GM12878 (cell line): Measurements from ENCODE around the gene ANKRD42. TPM values are rescaled to one million over a fixed set of nuclear protein-coding genes. Genes with fewer than 3 reads are reported as not detected.

Experiments
- ATF7 ChIP-seq: fragments of 450-650 bp; IDR thresholded peaks from 2 replicates; pipeline ENCODE4 v1.6.1; 2016; ENCODE audit warnings: low read depth, mild to moderate bottlenecking
- BACH1 ChIP-seq: fragments of 450-650 bp; IDR thresholded peaks from 2 replicates; pipeline ENCODE4 v1.6.1; 2017; ENCODE audit warnings: mild to moderate bottlenecking, borderline replicate concordance
- CEBPB ChIP-seq, 2 experiments: fragments of 150-350 bp in 1 of 2; IDR thresholded peaks; 2 replicates each; pipeline ENCODE4 v1.6.1; 2012 to 2014; ENCODE audit warnings: low read depth in 2 of 2, low read length in 2 of 2, borderline replicate concordance in 1 of 2, inconsistent platforms in 1 of 2
- CHD2 ChIP-seq: IDR thresholded peaks from 2 replicates; pipeline ENCODE4 v1.6.1; 2011; ENCODE audit warnings: low read depth, low read length, improper control_type of control experiment, borderline replicate concordance
- CREM ChIP-seq: IDR thresholded peaks from 2 replicates; pipeline ENCODE4 v1.6.1; 2014; ENCODE audit warnings: antibody characterized with exemption, low read depth
- EGR1 ChIP-seq, 2 experiments: IDR thresholded peaks; 1 replicate in 1 of 2; 2 replicates in 1 of 2; pipeline ENCODE4 v1.6.1; 2011 to 2012; ENCODE audit warnings: low read depth in 2 of 2, low read length in 2 of 2, borderline replicate concordance in 1 of 2, mild to moderate bottlenecking in 1 of 2, moderate library complexity in 1 of 2
- GATAD2B ChIP-seq: fragments of 450-650 bp; conservative IDR thresholded peaks from 2 replicates; pipeline ENCODE4 v1.6.1; 2017; ENCODE audit warnings: low read depth, mild to moderate bottlenecking, moderate library complexity
- IRF5 ChIP-seq: fragments of 450-650 bp; IDR thresholded peaks from 2 replicates; pipeline ENCODE4 v1.6.1; 2017; ENCODE audit warnings: borderline replicate concordance
- MLLT1 ChIP-seq: fragments of 450-650 bp; IDR thresholded peaks from 2 replicates; pipeline ENCODE4 v1.6.1; 2016; ENCODE audit warnings: mild to moderate bottlenecking
- POLR2AphosphoS2 ChIP-seq: IDR thresholded peaks from 2 replicates; pipeline ENCODE4 v1.6.1; 2011; ENCODE audit warnings: low read depth, mild to moderate bottlenecking, low read length, improper control_type of control experiment, moderate library complexity
- POLR2AphosphoS5 ChIP-seq: IDR thresholded peaks from 2 replicates; pipeline ENCODE4 v1.6.1; 2011; ENCODE audit warnings: mild to moderate bottlenecking, low read length, inconsistent platforms
- REST ChIP-seq: IDR thresholded peaks from 2 replicates; pipeline ENCODE4 v1.6.1; 2012; ENCODE audit warnings: mild to moderate bottlenecking, low read depth, low read length
- RUNX3 ChIP-seq: IDR thresholded peaks from 2 replicates; pipeline ENCODE4 v1.6.1; 2012; ENCODE audit warnings: low read length, inconsistent platforms
- SMAD1 ChIP-seq: fragments of 450-650 bp; IDR thresholded peaks from 2 replicates; pipeline ENCODE4 v1.6.1; 2018; ENCODE audit warnings: mild to moderate bottlenecking, low read depth; ENCODE audit not compliant: partially characterized antibody
- SMAD5 ChIP-seq: IDR thresholded peaks from 2 replicates; pipeline ENCODE4 v1.6.1; 2016; ENCODE audit warnings: antibody characterized with exemption, low read depth
- SPI1 ChIP-seq: IDR thresholded peaks from 2 replicates; pipeline ENCODE4 v1.6.1; 2011; ENCODE audit warnings: low read depth, mild to moderate bottlenecking, low read length, moderate library complexity, borderline replicate concordance; ENCODE audit not compliant: insufficient read depth
- TAF1 ChIP-seq: IDR thresholded peaks from 2 replicates; pipeline ENCODE4 v1.6.1; 2011; ENCODE audit warnings: mild to moderate bottlenecking, low read depth, low read length, borderline replicate concordance
- TBL1XR1 ChIP-seq: IDR thresholded peaks from 2 replicates; pipeline ENCODE4 v1.6.1; 2012; ENCODE audit warnings: low read depth, low read length, improper control_type of control experiment
- TCF12 ChIP-seq: IDR thresholded peaks from 2 replicates; pipeline ENCODE4 v1.6.1; 2011; ENCODE audit warnings: low read depth, mild to moderate bottlenecking, low read length
- WRNIP1 ChIP-seq: IDR thresholded peaks from 2 replicates; pipeline ENCODE4 v1.6.1; 2011; ENCODE audit warnings: low read depth, low read length, improper control_type of control experiment, borderline replicate concordance
- YY1 ChIP-seq: IDR thresholded peaks from 2 replicates; pipeline ENCODE4 v1.6.1; 2011; ENCODE audit warnings: low read depth, mild to moderate bottlenecking, low read length
- ZNF274 ChIP-seq: IDR thresholded peaks from one replicate; pipeline ENCODE4 v1.8.0; 2011; ENCODE audit not compliant: insufficient read length, insufficient read depth
- polyA plus RNA-seq, 11 experiments: library from polyadenylated mRNA; depleted of rRNA in 4 of 11; unstranded in 6 of 11; stranded (reverse) in 5 of 11; fragments of >200 nt; fragmentation: Nextera tagmentation in 4 of 11; fragmentation: Illumina TruSeq in 1 of 11; extraction: Ambion mirVana in 4 of 11; extraction: Trizol in 1 of 11; gene quantifications; 1 replicate in 1 of 11; 2 replicates in 10 of 11; pipeline versions ENCODE4 v1.2.1 to v1.2.3, GENCODE V29; 2011 to 2016; ENCODE audit warnings: inconsistent platforms in 2 of 11, missing spikeins in 2 of 11, low read depth in 1 of 11
- total RNA-seq, 4 experiments: library from RNA; depleted of rRNA in 3 of 4; stranded (reverse); fragments of >200 nt in 3 of 4; fragmentation: Illumina TruSeq in 1 of 4; extraction: Trizol in 1 of 4; gene quantifications; 2 replicates each; pipeline versions ENCODE4 v1.2.1 to v1.2.3, GENCODE V29; 2013 to 2021

Gene ANKRD42
- total and polyA plus RNA-seq, 10 of the 15 experiments (the other 5 are each of a cell fraction or from before 2014, with no cell fraction given), result 0.68 to 3.2 (median 2.0) TPM

- TF ChIP-seq IRF5 (no peak), POLR2AphosphoS5 (peak; percentile 99), SMAD5 (peak; percentile 97), ATF7 (0 out of 2 replicates have a peak, but pooled peaks have one; percentile 47), MLLT1 (peak; percentile 95), TCF12 (peak; percentile 31; the same call in 1 of the 2 replicates), TBL1XR1 (peak; percentile 39; the same call in 1 of the 2 replicates), CEBPB (IDR thresholded peaks at IDR 0.05; ENCODE audit: borderline replicate concordance in 1 of 2, low read depth in 2 of 2, low read length in 2 of 2) (no peak), YY1 (peak; percentile 98), EGR1 (IDR thresholded peaks at IDR 0.05; ENCODE audit: borderline replicate concordance in 1 of 2, low read depth in 2 of 2, low read length in 2 of 2) (peak in 1 of 2 experiments; percentile 6; a peak in 1 of 3 replicates), CHD2 (no peak), BACH1 (peak; percentile 71), POLR2AphosphoS2 (peak; percentile 96), SPI1 (peak; percentile 5; the same call in 1 of the 2 replicates), RUNX3 (peak; percentile 80), CREM (no peak), ZNF274 (no peak), GATAD2B (0 out of 2 replicates have a peak, but pooled peaks have one; percentile 50), REST (peak; percentile 51; the same call in 1 of the 2 replicates), WRNIP1 (no peak), SMAD1 (peak; percentile 94), TAF1 (peak; percentile 99)
Observed at GRCh38 chr11:83156996-83157593, 36.4 kb upstream of the ANKRD42 start, which contains the start of gene PCF11 (continued).
